GM19438 (cell line): ENCODE data around the gene ERVK3-1.
A peak's percentile ranks its signal among the peaks of the same experiment; 100 is the strongest.
"Not testable (repeated sequence)": the region's sequence is repeated elsewhere in the genome, so short reads cannot be mapped to it uniquely, and the experiment has no call there.

ENCODE experiments used
- ATAC-seq: cut with Tn5 transposase; IDR thresholded peaks from one replicate; pipeline ENCODE4 v1.9.1; 2021; ENCODE audit warnings: low read depth; ENCODE audit not compliant: unreplicated experiment

ERVK3-1 gene

GRCh38 chr19:58304255-58304654 lies 922 bp upstream of the ERVK3-1 start:
- no peak for ATAC-seq

- ATAC-seq, result no peak
Measured at GRCh38 chr19:58304748-58305064, 471 bp upstream of the ERVK3-1 start.

GRCh38 chr19:58305932-58306323 lies 751 bp downstream of the ERVK3-1 start:
- no peak for ATAC-seq

- ATAC-seq, result no peak
Measured at GRCh38 chr19:58307736-58308135, 2.6 kb downstream of the ERVK3-1 start.

- ATAC-seq, result not testable (repeated sequence)
Measured at GRCh38 chr19:58310685-58311084, 5.5 kb downstream of the ERVK3-1 start.

GRCh38 chr19:58311345-58311865 lies 6.2 kb downstream of the ERVK3-1 start:
- ATAC-seq, result no peak

GRCh38 chr19:58315580-58315979 lies 10.4 kb downstream of the ERVK3-1 start:
- ATAC-seq, result no peak

- ATAC-seq, result no peak
Measured at GRCh38 chr19:58317476-58318072, 12.4 kb downstream of the ERVK3-1 start.

GRCh38 chr19:58318297-58318696 lies 13.1 kb downstream of the ERVK3-1 start:
- no peak for ATAC-seq

- no peak for ATAC-seq
Measured at GRCh38 chr19:58319241-58319640, 14.1 kb downstream of the ERVK3-1 start.

GRCh38 chr19:58325311-58326022 lies 20.3 kb downstream of the ERVK3-1 start:
- ATAC-seq, result no peak

GRCh38 chr19:58326501-58326913 lies 21.3 kb downstream of the ERVK3-1 start:
- ATAC-seq, result no peak

- peak; percentile 88 for ATAC-seq
Measured at GRCh38 chr19:58326914-58327726, 21.9 kb downstream of the ERVK3-1 start, which contains the start of gene ZSCAN22. Gene ZSCAN22 (plus strand): TSS chr19:58326994. CDS start chr19:58334803, 7,809 bp downstream.

GRCh38 chr19:58328999-58329398 lies 23.8 kb downstream of the ERVK3-1 start:
- no peak for ATAC-seq

GRCh38 chr19:58330458-58330857 lies 25.3 kb downstream of the ERVK3-1 start:
- no peak for ATAC-seq

- ATAC-seq, result no peak
Measured at GRCh38 chr19:58332697-58333096, 27.5 kb downstream of the ERVK3-1 start.

GRCh38 chr19:58334691-58335249 lies 29.6 kb downstream of the ERVK3-1 start:
- ATAC-seq, result no peak

- ATAC-seq, result no peak
Measured at GRCh38 chr19:58335630-58336029, 30.5 kb downstream of the ERVK3-1 start.

GRCh38 chr19:58336216-58336615 lies 31.0 kb downstream of the ERVK3-1 start:
- ATAC-seq, result no peak

GRCh38 chr19:58336820-58337219 lies 31.6 kb downstream of the ERVK3-1 start:
- no peak for ATAC-seq

- ATAC-seq, result no peak
Measured at GRCh38 chr19:58338336-58338735, 33.2 kb downstream of the ERVK3-1 start.
